Astrocyte of the hippocampus (primary cell): Measurements from ENCODE around the gene MMS22L.

Source experiments
- DNase-seq: peaks from one replicate; pipeline ENCODE4 v3.0.0; 2011; ENCODE audit warnings: low read depth, low spot score

Gene MMS22L

GRCh38 chr6:97150932-97151331 lies 132.1 kb downstream of the MMS22L start:
- no peak for DNase-seq

- DNase-seq: no peak
These were observed 135.6 kb downstream of the MMS22L start for GRCh38 chr6:97147421-97147820.

DNA sequence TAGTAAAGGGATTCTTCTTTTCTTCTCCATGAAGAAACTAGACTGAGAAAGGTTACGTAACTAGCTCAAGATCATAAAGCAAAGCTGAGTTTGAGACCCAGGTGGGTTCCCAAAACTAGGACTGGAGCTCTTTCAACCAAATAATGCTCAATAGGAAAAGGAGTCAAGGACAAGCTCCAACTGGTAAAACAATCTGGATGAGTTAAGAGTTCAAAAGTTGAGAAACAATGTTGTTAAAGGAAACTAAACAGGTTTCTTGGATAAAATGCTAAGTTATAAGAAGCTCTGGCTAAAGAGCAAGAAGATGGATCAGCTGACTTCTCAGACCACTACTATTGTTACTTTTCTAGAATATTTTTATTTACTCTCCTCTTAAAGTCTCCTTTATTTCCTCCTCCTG lies 137.3 kb downstream of the MMS22L start:
- DNase-seq: no peak

- DNase-seq: no peak
These were observed 141.3 kb downstream of the MMS22L start for GRCh38 chr6:97141756-97142155.

DNA sequence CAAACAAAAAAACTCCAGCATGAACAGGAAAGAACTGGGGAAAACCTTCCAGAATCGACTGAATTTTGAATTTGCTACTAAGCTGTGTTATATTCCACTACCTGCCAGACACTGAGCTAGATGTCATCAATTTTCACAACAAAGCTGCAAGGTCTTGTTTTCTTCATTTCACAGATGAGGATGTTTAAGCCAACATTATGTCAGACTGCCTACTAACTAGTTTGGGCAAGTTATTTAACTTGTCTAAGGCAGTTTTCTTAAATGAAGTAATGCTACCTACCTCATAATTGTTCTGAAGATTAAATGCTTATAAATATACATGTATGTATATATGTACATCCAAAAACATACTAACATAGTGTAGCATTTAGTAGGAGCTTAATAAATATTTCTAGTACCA lies 144.4 kb downstream of the MMS22L start:
- no peak for DNase-seq

DNA sequence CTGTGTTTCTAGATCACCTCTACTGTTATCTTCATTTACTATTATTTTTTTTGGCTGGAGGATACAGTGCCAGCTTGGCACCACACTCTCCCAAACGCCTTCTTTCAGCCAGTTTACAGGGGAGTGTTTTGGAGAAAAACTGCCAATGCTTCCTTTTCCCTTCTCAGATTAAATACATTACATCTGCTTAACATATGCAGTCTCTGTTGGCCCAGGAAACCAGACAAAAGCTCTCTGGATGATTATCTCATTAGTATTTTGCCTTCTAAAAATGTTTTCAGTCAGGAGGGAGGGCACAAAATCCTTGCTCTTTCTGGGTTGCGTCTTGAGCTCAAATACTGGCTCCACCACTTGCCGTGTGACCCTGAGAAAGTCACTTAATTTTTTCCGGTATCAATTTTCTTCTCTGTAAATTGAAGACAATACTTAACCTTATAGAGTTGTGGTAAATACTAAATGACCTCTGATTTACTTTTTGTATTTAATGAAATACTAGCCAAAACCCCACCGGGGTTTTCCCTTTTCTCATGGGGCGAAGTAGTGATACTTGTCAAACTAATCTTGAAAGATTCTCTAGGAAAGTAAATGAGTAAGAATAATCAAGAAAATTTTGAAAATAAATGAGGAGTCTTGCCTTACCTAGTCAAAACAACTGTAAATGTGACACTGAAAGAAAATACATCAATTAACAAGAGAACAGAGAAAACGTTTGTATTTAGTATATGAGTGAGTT lies 146.2 kb downstream of the MMS22L start:
- DNase-seq: no peak

- peak; percentile 39 for DNase-seq
These were observed 149.9 kb downstream of the MMS22L start for GRCh38 chr6:97133067-97133466.

DNA sequence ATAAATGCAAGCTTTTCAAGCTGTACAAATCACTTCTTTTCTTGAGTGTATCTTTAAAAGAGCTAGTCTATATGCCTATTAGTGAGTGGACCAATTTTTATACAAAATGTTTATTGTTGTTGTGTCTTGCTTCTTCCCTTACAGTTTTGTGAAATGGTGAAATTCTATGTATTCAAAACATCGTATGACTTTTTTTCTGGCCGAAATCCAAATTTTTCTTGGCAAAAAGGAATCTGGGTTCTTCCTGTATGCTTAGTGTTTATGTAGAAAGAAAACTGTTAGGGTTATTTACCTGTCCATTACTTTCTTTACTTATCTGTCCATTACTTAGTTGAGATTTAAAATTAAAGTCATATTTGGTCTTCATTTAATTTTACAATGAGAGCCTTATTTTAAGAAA lies 153.9 kb downstream of the MMS22L start:
- DNase-seq: no peak

DNA sequence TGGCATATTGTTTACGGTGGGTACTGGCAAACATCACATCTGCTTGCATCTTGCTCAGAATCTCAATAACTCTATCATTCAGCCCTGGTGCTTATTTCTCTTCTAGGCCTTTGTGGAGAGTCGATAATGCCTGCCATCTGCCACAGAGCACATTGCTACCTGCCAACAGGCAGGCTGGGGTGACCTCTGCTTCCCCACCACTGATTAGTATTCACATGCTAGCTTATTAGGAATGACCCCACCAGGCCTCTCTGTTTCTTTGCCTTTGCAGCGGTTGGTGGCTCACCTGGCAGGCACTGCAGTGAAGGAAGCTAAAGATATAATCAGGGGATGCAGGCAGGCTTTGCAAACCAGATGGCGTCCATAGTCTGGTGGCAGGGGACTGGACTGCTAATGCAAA lies 154.5 kb downstream of the MMS22L start:
- no peak for DNase-seq

GRCh38 chr6:97123652-97124051 lies 159.4 kb downstream of the MMS22L start:
- no peak for DNase-seq

DNA sequence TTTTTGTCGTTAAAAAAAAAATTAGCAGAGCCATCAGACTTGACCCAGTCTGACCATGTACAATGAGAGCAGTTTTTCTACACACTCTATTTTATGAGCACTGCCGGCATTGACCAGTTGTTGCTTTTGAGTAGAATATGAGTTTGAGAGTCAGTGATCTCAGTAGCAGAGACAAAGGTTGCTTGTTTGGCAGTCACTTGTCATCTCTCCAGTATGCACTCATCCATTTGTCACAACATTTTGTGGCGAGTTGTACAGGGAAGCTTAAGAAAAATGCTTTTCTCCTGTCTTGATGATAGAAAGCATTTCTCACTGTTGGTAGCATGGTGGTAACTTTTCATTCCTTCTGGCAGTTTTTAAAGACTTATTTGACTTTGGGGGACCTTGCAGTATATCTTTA lies 159.9 kb downstream of the MMS22L start:
- DNase-seq: no peak

- no peak for DNase-seq
These were observed 162.5 kb downstream of the MMS22L start for GRCh38 chr6:97120511-97120910.

GRCh38 chr6:97114645-97115044 lies 168.4 kb downstream of the MMS22L start:
- DNase-seq: no peak

DNA sequence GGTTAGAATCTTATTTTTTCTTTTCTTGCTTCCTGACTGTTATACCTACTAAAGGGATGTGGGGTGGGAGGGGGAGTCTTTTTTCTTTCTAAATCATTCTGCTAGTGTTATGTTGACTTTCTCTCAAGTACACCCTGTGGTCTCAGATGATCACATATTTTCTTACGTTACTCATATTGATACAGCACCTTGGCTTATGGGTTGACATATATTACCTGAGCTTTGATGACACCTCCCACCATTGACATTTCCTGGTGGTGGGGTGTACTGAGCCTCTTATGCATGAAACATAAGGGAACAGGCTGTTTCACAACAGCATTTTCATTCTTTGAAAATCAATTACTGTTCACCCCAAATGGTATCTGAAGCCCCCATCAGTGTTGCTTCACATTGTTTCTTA lies 169.8 kb downstream of the MMS22L start:
- DNase-seq: no peak

GRCh38 chr6:97111243-97111642 lies 171.8 kb downstream of the MMS22L start:
- no peak for DNase-seq

- DNase-seq: peak; percentile 23
These were observed 172.4 kb downstream of the MMS22L start for GRCh38 chr6:97110626-97111025.

- no peak for DNase-seq
These were observed 172.9 kb downstream of the MMS22L start for GRCh38 chr6:97110149-97110548.

DNA sequence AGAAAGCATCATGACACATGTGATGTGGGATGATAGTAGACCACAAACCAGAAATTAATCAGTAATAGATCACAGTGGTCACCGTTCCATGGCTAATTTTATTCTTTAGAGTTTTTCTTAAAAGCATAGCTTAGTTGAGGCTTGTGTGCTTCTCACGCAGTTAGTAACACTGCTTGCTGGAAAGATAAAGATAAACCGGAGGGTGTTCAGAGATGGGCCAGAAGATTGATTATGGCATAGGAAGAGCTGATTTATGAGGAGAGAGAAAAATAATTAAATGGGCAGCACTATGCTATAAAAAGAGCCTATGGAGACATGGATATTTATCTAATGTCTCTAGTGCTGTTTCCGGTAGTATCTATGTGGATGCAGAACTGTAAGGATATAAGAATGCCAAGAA lies 173.6 kb downstream of the MMS22L start:
- no peak for DNase-seq

GRCh38 chr6:97102145-97102790 lies 180.7 kb downstream of the MMS22L start:
- DNase-seq: no peak

GRCh38 chr6:97100696-97101095 lies 182.3 kb downstream of the MMS22L start:
- no peak for DNase-seq

DNA sequence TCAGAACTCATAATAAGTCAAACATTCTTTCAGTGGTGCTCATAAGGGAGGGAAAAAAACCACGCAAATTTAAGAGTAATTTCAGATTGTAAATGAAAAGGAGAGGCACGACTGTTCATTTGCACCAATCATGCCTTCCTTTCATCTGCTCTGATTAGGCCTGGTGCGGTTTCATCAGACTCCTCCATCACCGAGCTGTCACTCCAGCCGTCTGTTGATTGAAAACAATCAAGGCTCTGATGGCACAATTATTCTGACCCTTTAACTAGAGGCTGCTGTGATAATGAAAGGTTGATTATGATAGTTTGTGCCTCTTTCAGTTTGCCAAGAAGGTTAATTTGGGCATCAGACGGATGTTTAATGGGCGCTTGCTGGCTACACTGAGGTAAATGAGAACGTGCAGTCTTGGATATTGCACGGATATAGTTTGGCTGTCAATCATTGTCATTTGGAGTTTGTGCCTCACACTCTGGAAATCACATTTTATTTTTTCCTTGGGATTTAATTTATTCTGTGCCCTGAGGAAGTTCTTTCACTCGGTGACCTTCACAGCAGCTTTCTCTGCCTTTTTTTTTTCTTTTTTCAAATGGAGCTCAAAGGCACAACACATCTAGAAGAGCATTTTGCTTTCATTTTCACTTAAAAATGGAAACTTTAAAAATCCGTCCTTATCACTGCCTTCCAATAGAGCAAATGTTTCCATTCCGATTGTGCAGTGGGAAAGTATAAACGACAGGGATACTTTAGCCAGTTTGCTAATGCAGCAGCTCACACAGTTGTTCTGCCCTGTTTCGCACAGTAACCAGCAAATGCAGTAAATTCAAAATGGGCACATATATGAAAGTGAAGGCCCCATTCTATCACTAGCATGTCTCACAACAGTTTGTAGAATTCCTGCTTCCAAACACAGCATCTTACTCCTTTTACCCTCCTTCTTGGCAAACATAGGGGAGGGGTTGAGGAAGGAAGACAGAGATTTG lies 185.7 kb downstream of the MMS22L start:
- peak; percentile 12 for DNase-seq

DNA sequence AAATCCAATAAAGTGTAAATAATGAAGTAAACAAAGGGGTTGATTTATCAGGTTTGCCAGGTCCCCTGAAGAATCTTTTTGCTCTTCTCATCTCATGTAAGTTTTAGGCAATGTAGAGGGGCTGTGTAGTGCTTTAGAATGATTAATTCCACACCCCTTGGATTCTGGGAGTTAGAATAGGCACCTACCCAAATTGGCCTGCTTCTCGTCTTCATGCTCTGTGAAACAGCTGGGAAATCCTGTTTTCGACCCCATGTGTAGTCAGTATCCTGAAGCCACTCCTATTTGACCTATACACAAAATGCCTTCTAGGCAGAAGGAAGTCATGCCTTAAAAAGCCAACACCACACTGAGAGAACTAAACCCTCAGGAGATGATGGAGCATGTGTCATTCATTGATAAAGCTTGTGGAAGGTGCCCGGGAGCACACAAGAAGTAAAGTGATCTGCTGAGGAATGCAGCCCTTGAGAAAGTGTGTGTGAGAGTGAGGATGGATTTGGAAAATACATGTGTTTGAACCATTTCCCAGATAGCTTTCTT lies 187.6 kb downstream of the MMS22L start:
- no peak for DNase-seq
